Measurements from ENCODE around the gene SLC25A26.

GRCh38 chr3:66411961-66412887 is 191.4 kb downstream of the SLC25A26 start:
- no peak for TF ChIP-seq POLR2A (IDR thresholded peaks at IDR 0.05)
- TF ChIP-seq EP300 (IDR thresholded peaks at IDR 0.05), result no peak
- TF ChIP-seq CTCF (IDR thresholded peaks at IDR 0.05), result no peak
- TF ChIP-seq POLR2AphosphoS5 (IDR thresholded peaks at IDR 0.05), result no peak
